KMS-11 (cell line): ENCODE results near the gene BUB3.

Experiments
- H2AFZ ChIP-seq: fragments of 200-600 bp; sonication (generic); 2 replicates; pipeline ENCODE4 v1.6.1; 2016; ENCODE audit warnings: antibody characterized with exemption, mixed run types, low read depth
- H3K27ac ChIP-seq: fragments of 200-600 bp; sonication (generic); 2 replicates; pipeline ENCODE4 v1.6.1; 2016; ENCODE audit warnings: mild to moderate bottlenecking, mixed run types
- H3K27me3 ChIP-seq: fragments of 200-600 bp; sonication (generic); 2 replicates; pipeline ENCODE4 v1.6.1; 2017; ENCODE audit warnings: mild to moderate bottlenecking, low read depth, mixed run types, moderate library complexity; ENCODE audit not compliant: insufficient read depth
- H3K36me3 ChIP-seq: fragments of 200-600 bp; sonication (generic); 2 replicates; pipeline ENCODE4 v1.6.1; 2017; ENCODE audit warnings: mild to moderate bottlenecking, mixed run types; ENCODE audit not compliant: insufficient read depth
- H3K4me1 ChIP-seq: fragments of 200-600 bp; sonication (generic); 2 replicates; pipeline ENCODE4 v1.6.1; 2016; ENCODE audit warnings: mild to moderate bottlenecking, low read depth, mixed run types; ENCODE audit not compliant: poor library complexity, severe bottlenecking
- H3K4me2 ChIP-seq: fragments of 200-600 bp; sonication (generic); 2 replicates; pipeline ENCODE4 v1.7.0; 2016; ENCODE audit warnings: mild to moderate bottlenecking, mixed run types
- H3K4me3 ChIP-seq: fragments of 200-600 bp; sonication (generic); IDR thresholded peaks from 2 replicates; pipeline ENCODE4 v1.6.1; 2017; ENCODE audit warnings: low read depth, low read length, mixed read lengths; ENCODE audit not compliant: insufficient read depth
- H3K79me2 ChIP-seq: fragments of 200-600 bp; sonication (generic); 2 replicates; pipeline ENCODE4 v1.6.1; 2016; ENCODE audit warnings: low read depth, mixed run types; ENCODE audit not compliant: insufficient read depth
- H3K9ac ChIP-seq: fragments of 200-600 bp; sonication (generic); 2 replicates; pipeline ENCODE4 v1.6.1; 2016; ENCODE audit warnings: mild to moderate bottlenecking, mixed run types
- H4K20me1 ChIP-seq: fragments of 200-600 bp; sonication (generic); 2 replicates; pipeline ENCODE4 v1.6.1; 2016; ENCODE audit warnings: mild to moderate bottlenecking, mixed run types; ENCODE audit not compliant: insufficient read depth
- CTCF ChIP-seq: fragments of 200-600 bp; sonication (generic); conservative IDR thresholded peaks from 2 replicates; pipeline ENCODE4 v1.6.1; 2017; ENCODE audit warnings: low read depth, mild to moderate bottlenecking, antibody characterized with exemption, low read length, moderate library complexity, mixed read lengths

Gene BUB3

GRCh38 chr10:123140983-123141390, 13.2 kb upstream of the BUB3 start:
- H3K4me2 ChIP-seq, result no peak overlapping the region
- no peak overlapping the region for H2AFZ ChIP-seq
- H3K36me3 ChIP-seq, result no peaks in the 10 kb centered on the region
- no peaks in the 10 kb centered on the region for H4K20me1 ChIP-seq
- H3K79me2 ChIP-seq, result no peaks in the 10 kb centered on the region
- no peaks in the 10 kb centered on the region for H3K4me1 ChIP-seq
- TF ChIP-seq CTCF, result no peak
- no peak overlapping the region for H3K9ac ChIP-seq
- H3K4me3 ChIP-seq, result no peak overlapping the region
- H3K27ac ChIP-seq, result no peak overlapping the region
- no peaks in the 10 kb centered on the region for H3K27me3 ChIP-seq

GRCh38 chr10:123141791-123142700, 12.2 kb upstream of the BUB3 start:
- H3K4me2 ChIP-seq, result no peak overlapping the region
- H3K79me2 ChIP-seq, result no peaks in the 10 kb centered on the region
- no peaks in the 10 kb centered on the region for H3K36me3 ChIP-seq
- no peak overlapping the region for H3K4me3 ChIP-seq
- no peaks in the 10 kb centered on the region for H3K27me3 ChIP-seq
- H4K20me1 ChIP-seq, result no peaks in the 10 kb centered on the region
- H3K4me1 ChIP-seq, result no peaks in the 10 kb centered on the region
- TF ChIP-seq CTCF, result no peak
- H3K9ac ChIP-seq, result no peak overlapping the region
- no peak overlapping the region for H2AFZ ChIP-seq
- H3K27ac ChIP-seq, result no peak overlapping the region

GRCh38 chr10:123142701-123143161, 11.5 kb upstream of the BUB3 start:
- Histone ChIP-seq H3K36me3 (no peaks in the 10 kb centered on the region), H3K27ac (no peak overlapping the region), H3K4me2 (no peak overlapping the region), H2AFZ (no peak overlapping the region), H3K4me1 (no peaks in the 10 kb centered on the region), H4K20me1 (no peaks in the 10 kb centered on the region), H3K4me3 (no peak overlapping the region), H3K79me2 (no peaks in the 10 kb centered on the region), H3K9ac (no peak overlapping the region), H3K27me3 (no peaks in the 10 kb centered on the region)
- no peak for TF ChIP-seq CTCF

- no peaks in the 10 kb centered on the region for H3K36me3 ChIP-seq
- TF ChIP-seq CTCF, result no peak
- H3K4me2 ChIP-seq, result no peak overlapping the region
- no peak overlapping the region for H2AFZ ChIP-seq
- no peak overlapping the region for H3K27ac ChIP-seq
- no peaks in the 10 kb centered on the region for H4K20me1 ChIP-seq
- no peak overlapping the region for H3K4me3 ChIP-seq
- no peaks in the 10 kb centered on the region for H3K4me1 ChIP-seq
- no peaks in the 10 kb centered on the region for H3K79me2 ChIP-seq
- no peaks in the 10 kb centered on the region for H3K27me3 ChIP-seq
- no peak overlapping the region for H3K9ac ChIP-seq
Measured at GRCh38 chr10:123143162-123143824, 10.9 kb upstream of the BUB3 start.
